HepG2 (cell line): ENCODE results near the gene FAM221A. TPM values are rescaled to one million over a fixed set of nuclear protein-coding genes. Genes with fewer than 3 reads are reported as not detected.

Experiments used
- ATAC-seq: fragments of 200-7000 bp; cut with Tn5 transposase; 3 replicates; pipeline ENCODE4 v1.9.1; 2020; ENCODE audit warnings: mild to moderate bottlenecking, moderate library complexity
- BruUV-seq: library from RNA; stranded (reverse); fragments of 400-500 nt; replicated peaks from 2 replicates; lab custom pipeline; 2021; lab: Mats Ljungman, UMichigan
- CTCF ChIA-PET: fragments of 300-600 bp; formaldehyde crosslinking; extraction: SDS; loops from one replicate; lab custom pipeline; 2021; ENCODE audit warnings: low total read pairs, inconsistent platforms, low intra/inter-chr PET ratio; lab: Yijun Ruan, JAX
- POLR2A ChIA-PET: fragments of 350-600 bp; sonication (Branson Sonifier 250); formaldehyde crosslinking; loops from one replicate; lab custom pipeline; 2020; ENCODE audit warnings: antibody characterized with exemption, inconsistent platforms; lab: Yijun Ruan, JAX
- DNase-seq: peaks from one replicate; pipeline ENCODE4 v3.0.0-alpha.2; 2015; ENCODE audit warnings: low spot score
- FAIRE-seq: peaks from 3 replicates; lab custom pipeline; 2011; peaks lifted over from hg19 to GRCh38; lab: Jason Lieb, UNC
- H2AFZ ChIP-seq: one replicate; pipeline ENCODE4 v1.6.1; 2011; ENCODE audit warnings: low read length, inconsistent platforms
- H3K27ac ChIP-seq: fragments of 300-600 bp; 3 replicates; pipeline ENCODE4 v1.8.0; 2011; ENCODE audit warnings: mixed run types, mild to moderate bottlenecking, mixed read lengths, low read length, inconsistent platforms; ENCODE audit not compliant: insufficient read depth; ENCODE audit errors: extremely low read length
- H3K27me3 ChIP-seq, 2 experiments: fragments of 200-600 bp in 1 of 2; 2 replicates in 1 of 2; 3 replicates in 1 of 2; pipeline versions ENCODE4 v1.6.0 to v1.8.0; 2011; ENCODE audit warnings: low read length in 2 of 2, mild to moderate bottlenecking in 2 of 2, moderate library complexity in 2 of 2, inconsistent platforms in 1 of 2; ENCODE audit not compliant: insufficient read depth in 2 of 2, control insufficient read depth in 1 of 2
- H3K36me3 ChIP-seq, 2 experiments: fragments of 200-600 bp in 1 of 2; replicated peaks in 1 of 2; 2 replicates in 1 of 2; 3 replicates in 1 of 2; pipeline versions ENCODE4 v1.5.1 to v1.8.0; 2011; ENCODE audit warnings: low read length in 2 of 2, inconsistent platforms in 1 of 2; ENCODE audit not compliant: insufficient read depth in 2 of 2, control insufficient read depth in 1 of 2
- H3K4me1 ChIP-seq: 2 replicates; pipeline ENCODE4 v1.5.1; 2012; ENCODE audit warnings: low read length, inconsistent platforms; ENCODE audit not compliant: insufficient read depth
- H3K4me2 ChIP-seq: 2 replicates; pipeline ENCODE4 v1.6.0; 2011; ENCODE audit warnings: low read depth, low read length, inconsistent platforms
- H3K4me3 ChIP-seq, 3 experiments: fragments of 200-600 bp in 1 of 3; sonication (generic), shearing (Covaris generic) in 1 of 3; replicated peaks in 1 of 3; 2 replicates each; pipeline ENCODE4 v1.5.1; 2011 to 2016; ENCODE audit warnings: low read length in 3 of 3, inconsistent platforms in 2 of 3, low read depth in 2 of 3, mild to moderate bottlenecking in 2 of 3, control low read depth in 1 of 3, mixed read lengths in 1 of 3; ENCODE audit not compliant: insufficient read depth in 1 of 3
- H3K79me2 ChIP-seq: one replicate; pipeline ENCODE4 v1.6.1; 2011; ENCODE audit warnings: low read length, inconsistent platforms; ENCODE audit not compliant: insufficient read depth
- H3K9ac ChIP-seq: 2 replicates; pipeline ENCODE4 v1.6.0; 2011; ENCODE audit warnings: mild to moderate bottlenecking, low read depth, low read length, inconsistent platforms; ENCODE audit not compliant: insufficient read depth
- H3K9me3 ChIP-seq: 2 replicates; pipeline ENCODE4 v1.5.1; 2012; ENCODE audit warnings: mild to moderate bottlenecking, low read length
- H4K20me1 ChIP-seq: 2 replicates; pipeline ENCODE4 v1.6.0; 2011; ENCODE audit warnings: inconsistent platforms, mild to moderate bottlenecking, low read length, moderate library complexity; ENCODE audit not compliant: insufficient read depth
- AHR ChIP-seq: IDR thresholded peaks from 2 replicates; pipeline ENCODE4 v1.6.1; 2018; ENCODE audit warnings: missing genetic modification reagents, missing compliant biosample characterization
- FOSL1 ChIP-seq: sonication (generic); formaldehyde crosslinking; IDR thresholded peaks from 2 replicates; pipeline ENCODE4 v1.9.0; 2021; ENCODE audit warnings: missing genetic modification reagents, borderline replicate concordance
- HHEX ChIP-seq: IDR thresholded peaks from 2 replicates; pipeline ENCODE4 v1.6.1; 2016; ENCODE audit warnings: control low read depth
- KLF6 ChIP-seq: IDR thresholded peaks from 2 replicates; pipeline ENCODE4 v1.8.0; 2016; ENCODE audit warnings: missing biosample characterization, missing genetic modification reagents
- LCORL ChIP-seq, 2 experiments: fragments of 450-650 bp in 1 of 2; sonication (generic) in 1 of 2; formaldehyde crosslinking in 1 of 2; IDR thresholded peaks; 2 replicates each; pipeline versions ENCODE4 v1.5.0 to v1.6.1; 2017 to 2020; ENCODE audit warnings: antibody characterized with exemption in 1 of 2, missing genetic modification reagents in 1 of 2
- MEIS1 ChIP-seq: sonication (generic); formaldehyde crosslinking; IDR thresholded peaks from 2 replicates; pipeline ENCODE4 v1.9.0; 2021; ENCODE audit warnings: mild to moderate bottlenecking, missing genetic modification reagents, moderate library complexity, borderline replicate concordance
- PATZ1 ChIP-seq: sonication (generic); formaldehyde crosslinking; IDR thresholded peaks from 2 replicates; pipeline ENCODE4 v1.4.0; 2020; ENCODE audit warnings: missing genetic modification reagents
- REPIN1 ChIP-seq: sonication (generic); formaldehyde crosslinking; IDR thresholded peaks from 2 replicates; pipeline ENCODE4 v1.8.0; 2022; ENCODE audit warnings: missing genetic modification reagents, low read depth, mild to moderate bottlenecking, borderline replicate concordance
- TEAD3 ChIP-seq: optimal IDR thresholded peaks from 2 replicates; pipeline ENCODE3; 2016; ENCODE audit warnings: borderline replicate concordance
- ZFP1 ChIP-seq: IDR thresholded peaks from 2 replicates; pipeline ENCODE4 v1.6.1; 2016
- ZNF234 ChIP-seq: sonication (generic); formaldehyde crosslinking; conservative IDR thresholded peaks from 2 replicates; pipeline ENCODE4 v1.5.1; 2020; ENCODE audit warnings: mild to moderate bottlenecking, missing genetic modification reagents
- ZNF30 ChIP-seq: sonication (generic); formaldehyde crosslinking; IDR thresholded peaks from 2 replicates; pipeline ENCODE4 v1.5.0; 2020; ENCODE audit warnings: mild to moderate bottlenecking, missing genetic modification reagents
- WGBS: methylation state at CpG from one replicate; pipeline ENCODE4 v1.1.6; 2017; ENCODE audit warnings: low lambda C conversion rate; 5-methylcytosine and 5-hydroxymethylcytosine counted together
- in situ Hi-C: cut with HindIII; loops from 2 replicates; pipeline ENCODE4 v1.10.0; 2017; ENCODE audit warnings: low pct_unique_long_range_greater_than_20kb; ENCODE audit not compliant: extremely low pct_ligation_motif_present
- intact Hi-C: fragments of 100-400 bp; cut with micrococcal nuclease; formaldehyde crosslinking; loops from one replicate; pipeline ENCODE4 v1.10.0; 2022; ENCODE audit not compliant: unreplicated experiment
- polyA plus RNA-seq, 8 experiments: library from polyadenylated mRNA; depleted of rRNA in 3 of 8; stranded (reverse) in 7 of 8; unstranded in 1 of 8; fragments of >200 nt; fragmentation: Illumina TruSeq in 4 of 8; extraction: Trizol in 4 of 8; gene quantifications; 2 replicates each; pipeline versions ENCODE4 v1.2.1 to v1.2.3, GENCODE V29; 2011 to 2016; ENCODE audit warnings: low read depth in 4 of 8, missing spikeins in 1 of 8, mixed read lengths in 1 of 8; ENCODE audit not compliant: insufficient read depth in 1 of 8
- total RNA-seq, 5 experiments: library from RNA; depleted of rRNA; stranded (reverse); fragments of >200 nt; fragmentation: Illumina TruSeq; extraction: Trizol; gene quantifications; 2 replicates each; pipeline ENCODE4 v1.2.3, GENCODE V29; 2016; ENCODE audit warnings: low read depth in 1 of 5

The FAM221A gene
- total and polyA plus RNA-seq, 2 of the 13 experiments (the other 11 are each of a cell fraction or from before 2014, with no cell fraction given) = 0.08 TPM; not detected in 1

GRCh38 chr7:23700046-23700445, 20.0 kb downstream of the FAM221A start:
- H3K4me3 ChIP-seq = no peak overlapping the region
- in situ Hi-C loops (loop anchor here (25.0 kb wide), 1 partner anchor 438 kb away; no protein-coding TSS in a partner anchor), intact Hi-C loops (loop anchor here (2.0 kb wide), 1 partner anchor 53 kb away; no protein-coding TSS in a partner anchor)
- DNase-seq (no peak), ATAC-seq (no peak), FAIRE-seq (no peak)
- no peaks in the 10 kb centered on the region for H3K79me2 ChIP-seq
- H3K27ac ChIP-seq = no peak overlapping the region
- POLR2A ChIA-PET = no interaction called here
- no peaks in the 10 kb centered on the region for H4K20me1 ChIP-seq
- no peaks in the 10 kb centered on the region for H3K27me3 ChIP-seq
- TF ChIP-seq LCORL (IDR thresholded peaks at IDR 0.05) (peak; percentile 60; the same call in 1 of the 2 replicates), LCORL (CRISPR knock-in tag; IDR thresholded peaks at IDR 0.05) (no peak), KLF6 (no peak)
- H3K36me3 ChIP-seq = no peaks in the 10 kb centered on the region
- 13% methylated on average over 4 of the region's 4 CpGs for WGBS
- no peaks in the 10 kb centered on the region for H3K4me1 ChIP-seq
- H2AFZ ChIP-seq = no peak overlapping the region
- H3K4me2 ChIP-seq = no peak overlapping the region
- CTCF ChIA-PET = no interaction called here
- BruUV-seq = no TSS peak
- H3K9me3 ChIP-seq = peaks cover under 1% of the 10 kb centered on the region; the same call in 1 of the 2 replicates
- no peak overlapping the region for H3K9ac ChIP-seq

DNA sequence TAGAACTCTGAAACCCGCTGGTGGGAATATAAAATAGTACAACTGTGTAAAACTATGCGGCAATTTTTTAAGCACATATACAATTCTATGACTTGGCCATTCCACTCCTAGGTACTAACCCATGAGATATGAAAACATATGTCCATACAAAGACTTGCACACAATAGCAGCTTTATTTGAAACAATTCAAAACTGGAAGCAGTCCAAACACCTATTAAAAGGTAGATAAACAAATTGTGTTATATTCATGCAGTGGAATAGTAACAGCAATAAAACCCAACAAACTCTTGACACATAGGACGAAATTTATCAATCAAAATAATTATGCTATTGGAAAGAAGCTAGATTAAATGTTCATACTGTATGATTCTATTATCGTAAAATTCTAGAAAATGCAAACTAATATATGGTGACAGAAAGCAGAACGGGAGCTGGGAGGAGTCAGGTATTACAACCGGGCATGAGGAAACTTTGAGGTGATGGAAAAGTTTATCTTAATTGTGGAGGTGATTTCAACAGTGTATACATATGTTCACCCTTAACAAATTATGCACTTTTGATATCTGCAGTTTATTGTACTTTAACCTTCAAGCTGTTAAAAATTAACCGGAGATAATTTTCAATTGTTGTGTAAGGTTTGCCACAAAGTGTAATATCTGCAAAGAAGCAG, 29.2 kb downstream of the FAM221A start:
- Histone ChIP-seq H3K4me2 (no peak overlapping the region), H4K20me1 (no peaks in the 10 kb centered on the region), H3K4me3 (no peak overlapping the region), H2AFZ (no peak overlapping the region), H3K79me2 (no peaks in the 10 kb centered on the region), H3K27ac (no peak overlapping the region), H3K9ac (no peak overlapping the region), H3K27me3 (peaks cover 0 to 4% of the 10 kb centered on the region in 2 experiments; a peak in 2 of 5 replicates), H3K36me3 (no peaks in the 10 kb centered on the region), H3K4me1 (peaks cover 14% of the 10 kb centered on the region), H3K9me3 (peaks cover 13% of the 10 kb centered on the region; the same call in 1 of the 2 replicates)
- peak; percentile 5 for DNase-seq
- CTCF ChIA-PET = no interaction called here
- in situ Hi-C loops (loop anchor here (25.0 kb wide), 1 partner anchor 447 kb away; no protein-coding TSS in a partner anchor), intact Hi-C loops (no loop called here)
- POLR2A ChIA-PET = no interaction called here
- no peak for ATAC-seq
- WGBS = 15% methylated on average over 7 of the region's 7 CpGs
- peak; percentile 12 for FAIRE-seq
- BruUV-seq = no TSS peak
- no peak for TF ChIP-seq FOSL1 (CRISPR knock-in tag)
- no peak for TF ChIP-seq ZNF30 (CRISPR knock-in tag)
- TF ChIP-seq ZNF234 (CRISPR knock-in tag) = no peak
- no peak for TF ChIP-seq HHEX
- TF ChIP-seq MEIS1 (CRISPR knock-in tag) = no peak
- no peak for TF ChIP-seq PATZ1
- TF ChIP-seq TEAD3 (CRISPR knock-in tag) = no peak
- no peak for TF ChIP-seq AHR (CRISPR knock-in tag)
- no peak for TF ChIP-seq REPIN1 (CRISPR knock-in tag)
- TF ChIP-seq ZFP1 = no peak
